HCT116 (cell line): Measurements from ENCODE around the gene GRIFIN. TPM values are rescaled to one million over a fixed set of nuclear protein-coding genes. Genes with fewer than 3 reads are reported as not detected.

ENCODE experiments used
- ATAC-seq: fragments of 200-7000 bp; cut with Tn5 transposase; 2 replicates; pipeline ENCODE4 v1.9.1; 2020; ENCODE audit warnings: mild to moderate bottlenecking, moderate library complexity
- BruUV-seq: library from RNA; stranded (reverse); fragments of 400-500 nt; replicated peaks from 2 replicates; lab custom pipeline; 2021; lab: Mats Ljungman, UMichigan
- CTCF ChIA-PET: fragments of 300-600 bp; sonication (Branson Sonifier 250); formaldehyde crosslinking; loops from one replicate; lab custom pipeline; 2021; ENCODE audit warnings: antibody characterized with exemption; lab: Charles Lee
- POLR2A ChIA-PET: fragments of 300-600, 350-600 bp; sonication (Branson Sonifier 250); formaldehyde crosslinking; loops from one replicate; lab custom pipeline; 2021; ENCODE audit warnings: antibody characterized with exemption; lab: Charles Lee
- RAD21 ChIA-PET, 2 experiments: fragments of 300-600 bp; sonication (Branson Sonifier 250); formaldehyde crosslinking; loops; one replicate each; lab custom pipeline; 2023; ENCODE audit warnings: low total read pairs in 2 of 2; ENCODE audit not compliant: uncharacterized antibody in 2 of 2, unreplicated experiment in 2 of 2, low non-redundant PET in 1 of 2; lab: Charles Lee
- DNase-seq: peaks from one replicate; pipeline ENCODE4 v3.0.0-alpha.2; 2010; ENCODE audit warnings: low read depth, low spot score
- H2AFZ ChIP-seq: fragments of 200-600 bp; shearing (Covaris generic), sonication (generic); 2 replicates; pipeline ENCODE4 v1.6.1; 2017; ENCODE audit warnings: low read depth, mixed run types, mixed read lengths, antibody characterized with exemption, low read length; ENCODE audit not compliant: poor library complexity, severe bottlenecking
- H3K27ac ChIP-seq: 2 replicates; pipeline ENCODE4 v1.5.1; 2012; ENCODE audit warnings: low read depth, low read length
- H3K27me3 ChIP-seq: fragments of 200-600 bp; sonication (generic); 2 replicates; pipeline ENCODE4 v1.6.1; 2016; ENCODE audit warnings: mixed run types, low read length, mixed read lengths; ENCODE audit not compliant: insufficient read depth
- H3K36me3 ChIP-seq, 2 experiments: fragments of 200-500 bp in 1 of 2; fragments of 200-600 bp in 1 of 2; sonication (Bioruptor generic) in 1 of 2; sonication (generic) in 1 of 2; 2 replicates each; pipeline versions ENCODE4 v1.5.1 to v1.6.1; 2014 to 2016; ENCODE audit warnings: low read length in 2 of 2, inconsistent platforms in 1 of 2, mixed read lengths in 1 of 2, mixed run types in 1 of 2; ENCODE audit not compliant: insufficient read depth in 2 of 2, control insufficient read depth in 1 of 2
- H3K4me1 ChIP-seq, 2 experiments: fragments of 200-600 bp in 1 of 2; sonication (generic) in 1 of 2; 2 replicates each; pipeline versions ENCODE4 v1.5.1 to v1.6.1; 2012 to 2017; ENCODE audit warnings: low read length in 2 of 2, inconsistent platforms in 1 of 2, mild to moderate bottlenecking in 1 of 2, mixed read lengths in 1 of 2, mixed run types in 1 of 2, moderate library complexity in 1 of 2; ENCODE audit not compliant: insufficient read depth in 2 of 2, control insufficient read depth in 1 of 2
- H3K4me2 ChIP-seq: fragments of 200-600 bp; sonication (generic); 2 replicates; pipeline ENCODE4 v1.6.1; 2017; ENCODE audit warnings: mixed run types, low read length, mixed read lengths
- H3K4me3 ChIP-seq, 2 experiments: fragments of 200-600 bp in 1 of 2; sonication (generic) in 1 of 2; replicated peaks in 1 of 2; 2 replicates each; pipeline ENCODE4 v1.5.1; 2011 to 2016; ENCODE audit warnings: low read length in 2 of 2, control low read depth in 1 of 2, low read depth in 1 of 2, mild to moderate bottlenecking in 1 of 2, mixed read lengths in 1 of 2, mixed run types in 1 of 2
- H3K79me2 ChIP-seq: fragments of 200-600 bp; sonication (generic); 2 replicates; pipeline ENCODE4 v1.6.1; 2017; ENCODE audit warnings: mild to moderate bottlenecking, mixed run types, low read length, moderate library complexity, mixed read lengths; ENCODE audit not compliant: insufficient read depth
- H3K9ac ChIP-seq: fragments of 200-600 bp; sonication (generic); 2 replicates; pipeline ENCODE4 v1.6.1; 2016; ENCODE audit warnings: low read length, mixed read lengths
- H3K9me2 ChIP-seq: fragments of 200-600 bp; sonication (generic), shearing (Covaris generic); 2 replicates; pipeline ENCODE4 v1.6.1; 2017; ENCODE audit warnings: mixed run types, mild to moderate bottlenecking, moderate library complexity; ENCODE audit not compliant: insufficient read depth
- H3K9me3 ChIP-seq, 2 experiments: fragments of 200-500 bp in 1 of 2; fragments of 200-600 bp in 1 of 2; sonication (Bioruptor generic) in 1 of 2; sonication (generic) in 1 of 2; 2 replicates each; pipeline ENCODE4 v1.6.1; 2014 to 2017; ENCODE audit warnings: low read length in 2 of 2, mixed read lengths in 2 of 2, inconsistent platforms in 1 of 2, low read depth in 1 of 2, mild to moderate bottlenecking in 1 of 2, mixed run types in 1 of 2, moderate library complexity in 1 of 2; ENCODE audit not compliant: control insufficient read depth in 1 of 2, insufficient read depth in 1 of 2
- H4K20me1 ChIP-seq: fragments of 200-600 bp; sonication (generic), shearing (Covaris generic); 2 replicates; pipeline ENCODE4 v1.6.1; 2017; ENCODE audit warnings: mixed run types, mild to moderate bottlenecking, moderate library complexity; ENCODE audit not compliant: insufficient read depth
- CBX3 ChIP-seq: IDR thresholded peaks from 2 replicates; pipeline ENCODE4 v1.6.1; 2012; ENCODE audit warnings: low read depth
- CEBPB ChIP-seq: IDR thresholded peaks from 2 replicates; pipeline ENCODE4 v1.6.1; 2012; ENCODE audit warnings: low read depth
- EGR1 ChIP-seq: IDR thresholded peaks from 2 replicates; pipeline ENCODE4 v1.6.1; 2012; ENCODE audit warnings: low read depth
- ELF1 ChIP-seq: IDR thresholded peaks from 2 replicates; pipeline ENCODE4 v1.6.1; 2012; ENCODE audit warnings: low read depth, borderline replicate concordance
- EZH2 ChIP-seq: fragments of 200-600 bp; sonication (generic); IDR thresholded peaks from 2 replicates; pipeline ENCODE4 v1.6.1; 2017; ENCODE audit warnings: antibody characterized with exemption, mixed run types
- EZH2phosphoT487 ChIP-seq: fragments of 200-600 bp; IDR thresholded peaks from 2 replicates; pipeline ENCODE4 v1.6.1; 2018; ENCODE audit warnings: antibody characterized with exemption, borderline replicate concordance
- FOSL1 ChIP-seq: IDR thresholded peaks from 2 replicates; pipeline ENCODE4 v1.6.1; 2012; ENCODE audit warnings: low read depth
- JUND ChIP-seq: IDR thresholded peaks from 2 replicates; pipeline ENCODE4 v1.6.1; 2012
- POLR2A ChIP-seq: IDR thresholded peaks from 2 replicates; pipeline ENCODE4 v1.7.0; 2011; ENCODE audit warnings: borderline replicate concordance; ENCODE audit not compliant: insufficient read depth, insufficient read length; ENCODE audit errors: extremely low read depth
- POLR2AphosphoS5 ChIP-seq: IDR thresholded peaks from 2 replicates; pipeline ENCODE4 v1.6.1; 2011; ENCODE audit warnings: mild to moderate bottlenecking, low read depth, low read length, moderate library complexity
- SIN3A ChIP-seq: IDR thresholded peaks from 2 replicates; pipeline ENCODE4 v1.6.1; 2012; ENCODE audit warnings: low read depth
- SP1 ChIP-seq: IDR thresholded peaks from 2 replicates; pipeline ENCODE4 v1.6.1; 2012; ENCODE audit warnings: low read depth
- SRF ChIP-seq: IDR thresholded peaks from 2 replicates; pipeline ENCODE4 v1.6.1; 2012; ENCODE audit warnings: low read depth
- TCF7L2 ChIP-seq: IDR thresholded peaks from 2 replicates; pipeline ENCODE4 v1.7.0; 2011; ENCODE audit warnings: borderline replicate concordance, inconsistent platforms; ENCODE audit not compliant: insufficient read depth, insufficient read length; ENCODE audit errors: extremely low read depth
- YY1 ChIP-seq: IDR thresholded peaks from 2 replicates; pipeline ENCODE4 v1.6.1; 2011; ENCODE audit warnings: low read length, low read depth, moderate library complexity, mild to moderate bottlenecking; ENCODE audit not compliant: insufficient replicate concordance; ENCODE audit errors: extremely low read depth
- ZFX ChIP-seq: fragments of 450-650 bp; IDR thresholded peaks from 2 replicates; pipeline ENCODE4 v1.6.1; 2017
- intact Hi-C: fragments of 100-400 bp; cut with micrococcal nuclease; formaldehyde crosslinking; loops from 2 replicates; pipeline ENCODE4 v1.10.0; 2022
- total RNA-seq: library from RNA; stranded (reverse); gene quantifications from one replicate; pipeline ENCODE4 v1.2.1, GENCODE V29; 2021; ENCODE audit not compliant: unreplicated experiment
- TF ChIP-seq, protein P1 (sequence below): IDR thresholded peaks from 2 replicates; pipeline ENCODE4 v1.6.1; 2012
- TF ChIP-seq, protein P2 (sequence below): IDR thresholded peaks from 2 replicates; pipeline ENCODE4 v1.6.1; 2012; ENCODE audit warnings: low read depth
- TF ChIP-seq, protein P3 (sequence below): IDR thresholded peaks from 2 replicates; pipeline ENCODE4 v1.6.1; 2011; ENCODE audit warnings: mild to moderate bottlenecking, low read length, moderate library complexity; ENCODE audit not compliant: insufficient replicate concordance; ENCODE audit errors: extremely low read depth
- TF ChIP-seq, protein P4 (sequence below), 3 experiments: fragments of 200-600 bp in 1 of 3; sonication (generic) in 1 of 3; IDR thresholded peaks in 2 of 3; conservative IDR thresholded peaks in 1 of 3; 2 replicates each; pipeline ENCODE4 v1.5.1; 2012 to 2017; ENCODE audit warnings: low read depth in 2 of 3, low read length in 2 of 3, antibody characterized with exemption in 1 of 3, borderline replicate concordance in 1 of 3, control low read depth in 1 of 3, mild to moderate bottlenecking in 1 of 3, mixed read lengths in 1 of 3, mixed run types in 1 of 3, moderate library complexity in 1 of 3; ENCODE audit not compliant: insufficient read depth in 1 of 3

GRIFIN gene
- total RNA-seq, 1 experiment from 2014 or later = not detected

DNA sequence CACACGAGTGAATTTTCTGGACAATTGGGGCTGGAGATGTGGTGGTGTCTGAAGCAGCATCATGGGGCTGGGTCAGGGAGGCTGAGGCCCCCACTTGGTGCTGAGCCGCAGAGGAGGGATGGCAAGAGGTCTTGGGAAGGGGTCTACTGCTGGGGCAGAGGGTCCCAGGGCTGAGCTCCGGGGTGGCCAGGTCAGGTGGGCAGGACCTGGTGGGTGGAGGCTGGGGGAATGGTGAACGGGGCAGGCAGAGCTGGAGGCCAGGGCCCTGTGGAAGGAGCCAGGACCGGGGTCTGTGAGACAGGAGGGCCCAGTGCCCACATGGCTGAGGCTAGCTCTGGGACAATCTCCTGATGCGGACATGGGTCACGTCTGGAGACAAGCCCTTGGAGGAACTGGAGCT, 23.0 kb upstream of the GRIFIN start:
- ChIA-PET POLR2A (no interaction called here), RAD21 (no interaction called here), CTCF (interaction anchor here (1.2 kb wide), 1 partner anchor 30 kb away, joined by 4 read pairs; no protein-coding TSS in a partner anchor)
- DNase-seq = no peak
- H3K27ac ChIP-seq = no peak overlapping the region
- BruUV-seq = no TSS peak
- no peaks in the 10 kb centered on the region for H3K9me2 ChIP-seq
- no peak overlapping the region for H3K4me3 ChIP-seq
- H3K27me3 ChIP-seq = no peaks in the 10 kb centered on the region
- intact Hi-C loops = no loop called here
- H3K79me2 ChIP-seq = no peaks in the 10 kb centered on the region
- no peaks in the 10 kb centered on the region for H3K36me3 ChIP-seq
- no peak for ATAC-seq
- TF ChIP-seq EGR1 (no peak), SIN3A (no peak), EZH2 (no peak), POLR2A (no peak), JUND (no peak), ELF1 (no peak), FOSL1 (no peak), SRF (no peak), EZH2phosphoT487 (no peak), SP1 (no peak), CEBPB (no peak), ZFX (no peak), TCF7L2 (no peak), POLR2AphosphoS5 (no peak), YY1 (no peak), CBX3 (no peak)
- TF ChIP-seq, protein P1, sequence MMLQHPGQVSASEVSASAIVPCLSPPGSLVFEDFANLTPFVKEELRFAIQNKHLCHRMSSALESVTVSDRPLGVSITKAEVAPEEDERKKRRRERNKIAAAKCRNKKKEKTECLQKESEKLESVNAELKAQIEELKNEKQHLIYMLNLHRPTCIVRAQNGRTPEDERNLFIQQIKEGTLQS = no peak
- TF ChIP-seq, protein P2, sequence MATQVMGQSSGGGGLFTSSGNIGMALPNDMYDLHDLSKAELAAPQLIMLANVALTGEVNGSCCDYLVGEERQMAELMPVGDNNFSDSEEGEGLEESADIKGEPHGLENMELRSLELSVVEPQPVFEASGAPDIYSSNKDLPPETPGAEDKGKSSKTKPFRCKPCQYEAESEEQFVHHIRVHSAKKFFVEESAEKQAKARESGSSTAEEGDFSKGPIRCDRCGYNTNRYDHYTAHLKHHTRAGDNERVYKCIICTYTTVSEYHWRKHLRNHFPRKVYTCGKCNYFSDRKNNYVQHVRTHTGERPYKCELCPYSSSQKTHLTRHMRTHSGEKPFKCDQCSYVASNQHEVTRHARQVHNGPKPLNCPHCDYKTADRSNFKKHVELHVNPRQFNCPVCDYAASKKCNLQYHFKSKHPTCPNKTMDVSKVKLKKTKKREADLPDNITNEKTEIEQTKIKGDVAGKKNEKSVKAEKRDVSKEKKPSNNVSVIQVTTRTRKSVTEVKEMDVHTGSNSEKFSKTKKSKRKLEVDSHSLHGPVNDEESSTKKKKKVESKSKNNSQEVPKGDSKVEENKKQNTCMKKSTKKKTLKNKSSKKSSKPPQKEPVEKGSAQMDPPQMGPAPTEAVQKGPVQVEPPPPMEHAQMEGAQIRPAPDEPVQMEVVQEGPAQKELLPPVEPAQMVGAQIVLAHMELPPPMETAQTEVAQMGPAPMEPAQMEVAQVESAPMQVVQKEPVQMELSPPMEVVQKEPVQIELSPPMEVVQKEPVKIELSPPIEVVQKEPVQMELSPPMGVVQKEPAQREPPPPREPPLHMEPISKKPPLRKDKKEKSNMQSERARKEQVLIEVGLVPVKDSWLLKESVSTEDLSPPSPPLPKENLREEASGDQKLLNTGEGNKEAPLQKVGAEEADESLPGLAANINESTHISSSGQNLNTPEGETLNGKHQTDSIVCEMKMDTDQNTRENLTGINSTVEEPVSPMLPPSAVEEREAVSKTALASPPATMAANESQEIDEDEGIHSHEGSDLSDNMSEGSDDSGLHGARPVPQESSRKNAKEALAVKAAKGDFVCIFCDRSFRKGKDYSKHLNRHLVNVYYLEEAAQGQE = no peak
- TF ChIP-seq, protein P3, sequence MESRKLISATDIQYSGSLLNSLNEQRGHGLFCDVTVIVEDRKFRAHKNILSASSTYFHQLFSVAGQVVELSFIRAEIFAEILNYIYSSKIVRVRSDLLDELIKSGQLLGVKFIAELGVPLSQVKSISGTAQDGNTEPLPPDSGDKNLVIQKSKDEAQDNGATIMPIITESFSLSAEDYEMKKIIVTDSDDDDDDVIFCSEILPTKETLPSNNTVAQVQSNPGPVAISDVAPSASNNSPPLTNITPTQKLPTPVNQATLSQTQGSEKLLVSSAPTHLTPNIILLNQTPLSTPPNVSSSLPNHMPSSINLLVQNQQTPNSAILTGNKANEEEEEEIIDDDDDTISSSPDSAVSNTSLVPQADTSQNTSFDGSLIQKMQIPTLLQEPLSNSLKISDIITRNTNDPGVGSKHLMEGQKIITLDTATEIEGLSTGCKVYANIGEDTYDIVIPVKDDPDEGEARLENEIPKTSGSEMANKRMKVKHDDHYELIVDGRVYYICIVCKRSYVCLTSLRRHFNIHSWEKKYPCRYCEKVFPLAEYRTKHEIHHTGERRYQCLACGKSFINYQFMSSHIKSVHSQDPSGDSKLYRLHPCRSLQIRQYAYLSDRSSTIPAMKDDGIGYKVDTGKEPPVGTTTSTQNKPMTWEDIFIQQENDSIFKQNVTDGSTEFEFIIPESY = no peak
- TF ChIP-seq, protein P4, sequence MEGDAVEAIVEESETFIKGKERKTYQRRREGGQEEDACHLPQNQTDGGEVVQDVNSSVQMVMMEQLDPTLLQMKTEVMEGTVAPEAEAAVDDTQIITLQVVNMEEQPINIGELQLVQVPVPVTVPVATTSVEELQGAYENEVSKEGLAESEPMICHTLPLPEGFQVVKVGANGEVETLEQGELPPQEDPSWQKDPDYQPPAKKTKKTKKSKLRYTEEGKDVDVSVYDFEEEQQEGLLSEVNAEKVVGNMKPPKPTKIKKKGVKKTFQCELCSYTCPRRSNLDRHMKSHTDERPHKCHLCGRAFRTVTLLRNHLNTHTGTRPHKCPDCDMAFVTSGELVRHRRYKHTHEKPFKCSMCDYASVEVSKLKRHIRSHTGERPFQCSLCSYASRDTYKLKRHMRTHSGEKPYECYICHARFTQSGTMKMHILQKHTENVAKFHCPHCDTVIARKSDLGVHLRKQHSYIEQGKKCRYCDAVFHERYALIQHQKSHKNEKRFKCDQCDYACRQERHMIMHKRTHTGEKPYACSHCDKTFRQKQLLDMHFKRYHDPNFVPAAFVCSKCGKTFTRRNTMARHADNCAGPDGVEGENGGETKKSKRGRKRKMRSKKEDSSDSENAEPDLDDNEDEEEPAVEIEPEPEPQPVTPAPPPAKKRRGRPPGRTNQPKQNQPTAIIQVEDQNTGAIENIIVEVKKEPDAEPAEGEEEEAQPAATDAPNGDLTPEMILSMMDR (IDR thresholded peaks at IDR 0.05 in 2 of 3, conservative IDR thresholded peaks at IDR 0.05 in 1 of 3; ENCODE audit: borderline replicate concordance in 1 of 3, insufficient read depth in 1 of 3, low read depth in 2 of 3, low read length in 2 of 3) = no peak
- TF ChIP-seq, all 23 proteins: peak for 0
- H4K20me1 ChIP-seq = no peaks in the 10 kb centered on the region
- H3K4me1 ChIP-seq = no peaks in the 10 kb centered on the region; a peak in 1 of 4 replicates
- H3K4me2 ChIP-seq = no peak overlapping the region
- H2AFZ ChIP-seq = no peak overlapping the region
- no peaks in the 10 kb centered on the region for H3K9me3 ChIP-seq
- no peak overlapping the region for H3K9ac ChIP-seq
